Prostate gland (tissue), 2 donors: ENCODE data around the gene DEGS2. TPM values are rescaled to one million over a fixed set of nuclear protein-coding genes. Genes with fewer than 3 reads are reported as not detected.
"Not testable (repeated sequence)": the region's sequence is repeated elsewhere in the genome, so short reads cannot be mapped to it uniquely, and the experiment has no call there.

Experiments used
- DNase-seq: peaks from one replicate; pipeline ENCODE4 v3.0.0-alpha.2; 2019; ENCODE audit warnings: low spot score
- H3K27ac ChIP-seq, 2 donors: fragments of 200-600 bp; sonication (generic); 2 replicates each; pipeline ENCODE4 v1.5.1; 2017 to 2019
- H3K27me3 ChIP-seq: fragments of 200-600 bp; sonication (generic); replicated peaks from 2 replicates; pipeline ENCODE4 v1.5.1; 2019; ENCODE audit not compliant: insufficient read depth
- H3K36me3 ChIP-seq, 2 donors: fragments of 200-600 bp; sonication (generic); 1 replicate in 1 of 2; 2 replicates in 1 of 2; pipeline versions ENCODE4 v1.5.1 to v1.8.1; 2017 to 2019
- H3K4me1 ChIP-seq: fragments of 200-600 bp; sonication (generic); replicated peaks from 2 replicates; pipeline ENCODE4 v1.5.1; 2019
- H3K4me3 ChIP-seq, 2 donors: fragments of 200-600 bp; sonication (generic); 2 replicates each; pipeline ENCODE4 v1.5.1; 2017 to 2019
- H3K9me3 ChIP-seq: fragments of 200-600 bp; sonication (generic); 2 replicates; pipeline ENCODE4 v1.5.1; 2017
- CTCF ChIP-seq, 4 experiments: fragments of 200-600 bp in 2 of 4; fragments of 450-650 bp in 2 of 4; sonication (generic) in 2 of 4; IDR thresholded peaks; 1 replicate in 3 of 4; 2 replicates in 1 of 4; pipeline ENCODE4 v1.5.1; 2016 to 2019; ENCODE audit warnings: antibody characterized with exemption in 4 of 4, mild to moderate bottlenecking in 2 of 4, moderate library complexity in 2 of 4
- POLR2A ChIP-seq: fragments of 450-650 bp; IDR thresholded peaks from one replicate; pipeline ENCODE4 v1.6.1; 2016; ENCODE audit warnings: antibody characterized with exemption, mild to moderate bottlenecking
- POLR2AphosphoS5 ChIP-seq: sonication (generic); formaldehyde crosslinking; IDR thresholded peaks from one replicate; pipeline ENCODE4 v1.6.1; 2017; ENCODE audit warnings: antibody characterized with exemption
- WGBS: methylation state at CpG from one replicate; pipeline ENCODE4 v1.1.5; 2018; 5-methylcytosine and 5-hydroxymethylcytosine counted together
- intact Hi-C: fragments of 100-400 bp; cut with DNase I; formaldehyde crosslinking; loops from one replicate; pipeline ENCODE4 v1.14.2; 2022
- total RNA-seq, 2 donors: library from RNA; depleted of rRNA; stranded (reverse); fragments of >200 nt; gene quantifications; one replicate each; pipeline ENCODE4 v1.1.0, GENCODE V29; 2016

The DEGS2 gene
- 1 to 10 TPM; 2.8 to 8.3 TPM for total RNA-seq

- DNase-seq, result no peak
- no peaks in the 10 kb centered on the region for H3K9me3 ChIP-seq
- no peaks in the 10 kb centered on the region for H3K36me3 ChIP-seq
- peaks cover 2% of the 10 kb centered on the region for H3K27me3 ChIP-seq
- 3% methylated on average over 37 of the region's 94 CpGs for WGBS
- TF ChIP-seq POLR2AphosphoS5, result no peak
- TF ChIP-seq POLR2A, result peak; percentile 26
- H3K4me3 ChIP-seq, result peak within 1 kb of the TSS; percentile 26 to 28
- H3K4me1 ChIP-seq, result peaks cover 22% of the 10 kb centered on the region
- intact Hi-C loops, result no loop called here
- no peak within 1 kb of the TSS for H3K27ac ChIP-seq
Measured at GRCh38 chr14:100159094-100159864, at the start of gene DEGS2. Gene DEGS2 (minus strand): TSS chr14:100159645. CDS start chr14:100159587, 58 bp downstream.

- H3K27me3 ChIP-seq, H3K4me3 ChIP-seq, H3K36me3 ChIP-seq, H3K27ac ChIP-seq, intact Hi-C loops, DNase-seq, H3K9me3 ChIP-seq, H3K4me1 ChIP-seq: not testable (repeated sequence)
- 95% methylated on average over 31 of the region's 33 CpGs for WGBS
Measured at GRCh38 chr14:100208136-100208535, 48.7 kb upstream of the DEGS2 start.

- H3K4me3 ChIP-seq, intact Hi-C loops, H3K27ac ChIP-seq, H3K9me3 ChIP-seq, H3K36me3 ChIP-seq, H3K4me1 ChIP-seq, DNase-seq, H3K27me3 ChIP-seq: not testable (repeated sequence)
- 92% methylated on average over 10 of the region's 10 CpGs for WGBS
Measured at GRCh38 chr14:100207588-100207987, 48.1 kb upstream of the DEGS2 start.

GRCh38 chr14:100204835-100205167, 45.4 kb upstream of the DEGS2 start:
- H3K36me3 ChIP-seq, DNase-seq, intact Hi-C loops, H3K27ac ChIP-seq, H3K27me3 ChIP-seq, H3K4me3 ChIP-seq, H3K4me1 ChIP-seq, H3K9me3 ChIP-seq: not testable (repeated sequence)
- 92% methylated on average over 7 of the region's 7 CpGs for WGBS

GRCh38 chr14:100203962-100204834, 44.8 kb upstream of the DEGS2 start:
- WGBS, result 76% methylated on average over 4 of the region's 4 CpGs
- Histone ChIP-seq H3K36me3 (no peaks in the 10 kb centered on the region), H3K4me3 (no peak overlapping the region), H3K9me3 (no peaks in the 10 kb centered on the region), H3K27me3 (no peaks in the 10 kb centered on the region), H3K4me1 (no peaks in the 10 kb centered on the region), H3K27ac (no peak overlapping the region)
- intact Hi-C loops, result no loop called here
- DNase-seq, result no peak
- TF ChIP-seq CTCF (IDR thresholded peaks at IDR 0.05) (no peak), POLR2AphosphoS5 (no peak), POLR2A (no peak)

GRCh38 chr14:100203146-100203545, 43.7 kb upstream of the DEGS2 start:
- Histone ChIP-seq H3K27me3 (no peaks in the 10 kb centered on the region), H3K27ac (no peak overlapping the region), H3K4me3 (no peak overlapping the region), H3K9me3 (no peaks in the 10 kb centered on the region), H3K4me1 (no peaks in the 10 kb centered on the region), H3K36me3 (no peaks in the 10 kb centered on the region)
- DNase-seq, result no peak
- 94% methylated on average over 4 of the region's 4 CpGs for WGBS
- no peak for TF ChIP-seq POLR2A
- TF ChIP-seq CTCF (IDR thresholded peaks at IDR 0.05), result no peak
- TF ChIP-seq POLR2AphosphoS5, result no peak
- intact Hi-C loops, result no loop called here
